ENCODE measurements around the gene ANKRD13A.

GRCh38 chr12:109963330-109963729 is 35.9 kb upstream of the ANKRD13A start:
- TF ChIP-seq, protein P1, sequence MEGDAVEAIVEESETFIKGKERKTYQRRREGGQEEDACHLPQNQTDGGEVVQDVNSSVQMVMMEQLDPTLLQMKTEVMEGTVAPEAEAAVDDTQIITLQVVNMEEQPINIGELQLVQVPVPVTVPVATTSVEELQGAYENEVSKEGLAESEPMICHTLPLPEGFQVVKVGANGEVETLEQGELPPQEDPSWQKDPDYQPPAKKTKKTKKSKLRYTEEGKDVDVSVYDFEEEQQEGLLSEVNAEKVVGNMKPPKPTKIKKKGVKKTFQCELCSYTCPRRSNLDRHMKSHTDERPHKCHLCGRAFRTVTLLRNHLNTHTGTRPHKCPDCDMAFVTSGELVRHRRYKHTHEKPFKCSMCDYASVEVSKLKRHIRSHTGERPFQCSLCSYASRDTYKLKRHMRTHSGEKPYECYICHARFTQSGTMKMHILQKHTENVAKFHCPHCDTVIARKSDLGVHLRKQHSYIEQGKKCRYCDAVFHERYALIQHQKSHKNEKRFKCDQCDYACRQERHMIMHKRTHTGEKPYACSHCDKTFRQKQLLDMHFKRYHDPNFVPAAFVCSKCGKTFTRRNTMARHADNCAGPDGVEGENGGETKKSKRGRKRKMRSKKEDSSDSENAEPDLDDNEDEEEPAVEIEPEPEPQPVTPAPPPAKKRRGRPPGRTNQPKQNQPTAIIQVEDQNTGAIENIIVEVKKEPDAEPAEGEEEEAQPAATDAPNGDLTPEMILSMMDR (IDR thresholded peaks at IDR 0.05; ENCODE audit: insufficient read depth, low read depth, low read length) = no peak
- no peak for TF ChIP-seq EZH2 (IDR thresholded peaks at IDR 0.05; ENCODE audit: insufficient read depth, low read length)

Data from astrocyte (in vitro differentiated cells and primary cell).